Medulla oblongata (tissue), 1 donor: ENCODE results near the gene UPK1A.
"Not testable (repeated sequence)": the region's sequence is repeated elsewhere in the genome, so short reads cannot be mapped to it uniquely, and the experiment has no call there.

Experiments
- DNase-seq: peaks from one replicate; pipeline ENCODE4 v3.0.0-alpha.2; 2015; ENCODE audit errors: extremely low spot score

UPK1A gene

GRCh38 chr19:35689836-35690235 is 23.5 kb downstream of the UPK1A start:
- no peak for DNase-seq

- DNase-seq: not testable (repeated sequence)
Measured at GRCh38 chr19:35691106-35691505, 24.8 kb downstream of the UPK1A start.

GRCh38 chr19:35692010-35692409 is 25.7 kb downstream of the UPK1A start:
- no peak for DNase-seq

- no peak for DNase-seq
Measured at GRCh38 chr19:35693422-35693821, 27.1 kb downstream of the UPK1A start.

- peak; percentile 94 for DNase-seq
Measured at GRCh38 chr19:35693835-35694599, 27.7 kb downstream of the UPK1A start.

- DNase-seq: no peak
Measured at GRCh38 chr19:35695895-35696422, 29.6 kb downstream of the UPK1A start.

- DNase-seq: no peak
Measured at GRCh38 chr19:35696835-35697234, 30.5 kb downstream of the UPK1A start.

GRCh38 chr19:35702223-35703012 is 36.1 kb downstream of the UPK1A start:
- DNase-seq: peak; percentile 99

- DNase-seq: no peak
Measured at GRCh38 chr19:35703343-35703742, 37.0 kb downstream of the UPK1A start.

- DNase-seq: no peak
Measured at GRCh38 chr19:35704218-35704617, 37.9 kb downstream of the UPK1A start, which contains the start of gene ZBTB32. Gene ZBTB32 (plus strand): TSS chr19:35704558. CDS start chr19:35714627, 10,069 bp downstream.

- DNase-seq: no peak
Measured at GRCh38 chr19:35708391-35708790, 42.1 kb downstream of the UPK1A start.

- no peak for DNase-seq
Measured at GRCh38 chr19:35710784-35711723, 44.7 kb downstream of the UPK1A start.

- no peak for DNase-seq
Measured at GRCh38 chr19:35712567-35713505, 46.5 kb downstream of the UPK1A start.

GRCh38 chr19:35713506-35713850 is 47.2 kb downstream of the UPK1A start:
- DNase-seq: no peak

GRCh38 chr19:35713904-35714495 is 47.7 kb downstream of the UPK1A start:
- DNase-seq: no peak

GRCh38 chr19:35714601-35715354 is 48.5 kb downstream of the UPK1A start:
- DNase-seq: no peak

- no peak for DNase-seq
Measured at GRCh38 chr19:35715355-35715809, 49.1 kb downstream of the UPK1A start.

GRCh38 chr19:35715981-35716800 is 49.9 kb downstream of the UPK1A start:
- DNase-seq: no peak
